HG03045 (cell line): ENCODE data around the gene SMIM44.

Experiments used
- ATAC-seq: cut with Tn5 transposase; IDR thresholded peaks from one replicate; pipeline ENCODE4 v1.9.1; 2021; ENCODE audit warnings: mild to moderate bottlenecking, moderate library complexity; ENCODE audit not compliant: unreplicated experiment

The SMIM44 gene

DNA sequence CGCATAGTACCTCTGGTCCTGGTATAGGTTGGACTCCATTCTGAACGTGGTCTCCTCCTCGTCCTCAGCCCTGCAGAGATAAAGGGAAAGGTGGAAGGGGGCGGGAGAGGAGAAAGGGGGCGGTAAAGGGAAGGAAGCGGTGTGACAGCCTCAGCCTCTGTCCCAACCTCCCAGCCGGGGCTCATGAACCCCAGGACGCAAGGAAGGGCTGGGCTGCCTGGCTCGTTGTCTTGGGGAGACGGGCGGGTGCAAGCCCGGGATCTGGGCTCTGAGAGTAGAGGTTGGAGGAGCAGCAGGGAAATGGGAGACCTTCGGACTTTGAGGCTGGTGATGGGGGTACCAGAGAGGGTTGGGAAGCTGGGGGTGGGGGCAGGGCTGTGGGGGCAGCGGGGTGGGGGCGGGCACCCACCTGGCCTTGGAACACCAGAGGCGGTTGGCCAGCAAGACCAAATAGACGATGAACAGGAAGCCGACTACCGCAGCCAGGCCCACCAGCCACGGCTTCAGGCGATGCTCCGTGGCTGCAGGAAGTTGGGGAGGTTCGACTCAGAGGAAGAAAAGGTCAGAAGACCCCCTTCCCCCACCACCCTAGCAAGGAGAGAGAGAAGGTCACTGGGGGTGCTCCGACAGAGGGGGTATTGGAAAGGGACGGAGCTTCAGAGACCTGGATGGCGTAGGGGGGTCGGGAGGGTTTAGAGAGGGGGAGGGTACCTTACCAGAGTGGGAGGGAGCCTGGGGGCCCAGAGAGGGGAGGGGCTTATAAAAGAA, 4.6 kb downstream of the SMIM44 start:
- ATAC-seq = no peak

DNA sequence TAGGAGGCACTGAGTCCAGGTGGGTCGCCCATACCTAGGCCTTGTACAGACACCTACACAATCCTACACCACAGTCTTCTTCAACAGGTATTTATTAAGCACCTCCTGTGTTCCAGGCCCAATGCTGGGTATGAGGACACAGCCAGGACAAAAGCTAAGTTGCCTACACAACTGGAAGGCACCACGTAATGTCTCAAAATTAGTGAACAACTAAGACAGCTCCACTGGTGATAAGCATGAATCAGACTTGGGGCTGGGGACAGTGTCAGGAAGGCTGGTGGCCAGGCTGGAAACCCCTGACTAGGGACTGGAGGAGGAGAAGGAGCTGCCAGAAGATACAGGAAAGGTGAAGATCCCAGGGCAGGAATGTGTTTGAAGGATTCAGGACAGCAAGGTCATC, 5.3 kb downstream of the SMIM44 start:
- no peak for ATAC-seq

DNA sequence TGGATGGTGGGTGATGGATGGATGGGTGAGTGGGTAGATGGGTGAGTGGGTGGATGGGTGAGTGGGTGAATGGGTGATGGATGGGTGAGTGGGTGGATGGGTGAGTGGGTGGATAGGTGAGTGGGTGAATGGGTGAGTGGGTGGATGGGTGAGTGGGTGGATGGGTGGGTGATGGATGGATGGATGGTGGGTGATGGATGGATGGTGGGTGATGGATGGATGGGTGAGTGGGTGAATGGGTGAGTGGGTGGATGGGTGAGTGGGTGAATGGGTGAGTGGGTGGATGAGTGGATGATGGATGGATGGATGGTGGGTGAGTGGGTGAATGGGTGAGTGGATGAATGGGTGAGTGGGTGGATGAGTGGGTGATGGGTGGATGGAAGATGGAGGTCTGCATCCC, 5.7 kb downstream of the SMIM44 start:
- no peak for ATAC-seq

DNA sequence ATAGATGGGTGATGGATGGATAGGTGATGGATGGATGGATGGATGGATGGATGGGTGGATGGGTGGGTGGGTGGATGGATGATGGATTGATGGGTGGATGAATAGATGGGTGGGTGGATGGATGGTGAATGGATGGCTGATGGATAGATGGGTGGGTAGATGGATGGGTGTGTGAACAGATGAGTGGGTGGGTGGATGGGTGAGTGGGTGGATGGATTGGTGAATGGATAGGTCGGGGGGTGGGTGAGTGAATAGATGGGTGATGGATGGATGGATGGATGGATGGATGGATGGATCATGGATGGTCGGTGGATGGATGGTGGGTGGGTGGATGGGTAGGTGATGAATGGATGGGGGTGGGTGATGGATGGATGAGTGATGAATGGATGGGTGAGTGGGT, 6.4 kb downstream of the SMIM44 start:
- ATAC-seq = no peak

DNA sequence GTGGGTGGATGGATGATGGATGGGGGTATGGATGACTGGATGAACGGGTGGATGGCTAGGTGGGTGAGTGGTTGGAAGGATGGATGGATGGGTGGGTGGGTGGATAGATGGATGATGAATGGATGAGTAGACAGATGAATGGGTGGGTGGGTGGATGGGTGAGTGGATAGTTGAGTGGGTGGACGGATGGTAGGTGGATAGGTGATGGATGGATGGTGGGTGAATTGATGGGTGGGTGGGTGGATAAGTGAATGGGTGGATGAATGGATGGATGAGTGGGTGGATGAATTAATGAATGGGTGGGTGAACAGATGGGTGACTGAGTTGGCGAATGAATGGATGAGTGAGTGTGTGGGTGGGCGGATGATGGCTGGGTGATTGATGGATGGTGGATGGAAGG, 7.8 kb downstream of the SMIM44 start:
- ATAC-seq = no peak

DNA sequence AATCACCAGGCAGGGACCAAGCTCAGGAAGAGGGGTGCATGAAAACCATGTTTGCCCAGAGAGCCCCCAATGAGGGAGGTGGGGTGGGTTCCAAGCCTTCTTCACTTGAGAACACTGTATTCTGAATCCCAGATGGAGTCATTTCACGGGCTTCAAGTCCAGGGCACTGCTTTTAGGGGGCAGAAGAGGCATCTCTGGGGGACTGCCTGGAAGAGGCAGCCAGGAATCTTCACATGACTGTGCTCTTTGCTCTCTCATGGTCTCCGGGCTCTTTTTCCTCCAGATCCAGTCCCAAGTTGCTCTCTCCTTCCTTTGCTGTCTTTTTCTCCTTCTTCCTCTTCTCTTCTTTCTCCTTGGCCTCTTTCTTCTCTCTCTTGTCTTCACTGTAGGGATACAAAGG, 8.6 kb downstream of the SMIM44 start:
- ATAC-seq = no peak

DNA sequence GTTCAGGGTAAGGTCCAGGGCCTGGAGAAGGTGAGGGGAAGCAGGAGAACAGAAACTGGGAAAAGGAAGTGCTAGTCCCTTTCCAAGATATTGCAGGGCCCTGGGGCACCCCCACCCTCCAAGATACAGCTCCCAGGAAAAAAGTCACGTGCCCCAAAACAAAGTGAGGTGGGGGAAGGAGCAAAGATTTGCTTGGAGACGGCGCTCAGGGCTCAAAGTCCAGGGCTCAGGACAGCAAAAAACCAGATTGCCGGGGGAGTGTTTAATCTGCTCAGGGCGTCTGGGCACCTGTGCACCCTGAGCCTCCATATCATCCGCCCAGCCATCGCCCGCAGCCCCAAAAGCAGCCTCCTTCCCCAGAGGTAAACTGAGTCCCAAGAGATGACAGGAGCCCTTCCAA, 9.2 kb downstream of the SMIM44 start:
- no peak for ATAC-seq

DNA sequence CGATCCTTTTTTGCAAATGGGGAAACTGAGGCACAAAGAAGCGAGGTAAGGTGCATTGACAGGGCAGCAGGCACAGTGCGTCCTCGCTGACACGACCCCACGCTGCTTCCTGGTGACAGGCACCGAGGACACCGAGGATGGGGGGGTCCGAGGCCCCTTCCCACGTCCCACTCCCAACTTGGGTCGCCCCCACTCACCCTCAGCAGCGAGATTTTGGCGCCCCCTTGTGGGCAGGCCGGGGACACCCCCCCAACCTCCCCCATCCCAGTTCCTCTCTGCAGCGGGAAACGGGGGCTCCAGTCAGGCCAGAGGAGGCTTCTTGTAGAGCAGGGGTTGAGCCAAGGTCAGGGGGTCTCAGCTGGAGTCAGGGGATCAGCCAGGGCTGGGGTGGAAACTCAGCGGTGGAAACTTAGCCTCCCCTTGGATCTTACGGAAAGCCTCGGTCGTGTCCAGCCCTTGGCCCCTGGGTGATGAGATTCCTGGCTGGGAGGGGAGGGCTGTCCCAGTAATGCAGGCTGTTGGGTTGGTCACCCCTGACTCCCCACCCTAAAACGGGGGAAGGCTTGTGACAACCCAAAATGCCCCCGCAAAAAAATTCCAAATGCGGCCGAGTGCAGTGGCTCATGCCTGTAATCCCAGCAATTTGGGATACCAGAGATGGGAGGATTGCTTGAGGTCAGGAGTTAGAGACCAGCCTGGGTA, 11.1 kb downstream of the SMIM44 start:
- ATAC-seq = no peak

DNA sequence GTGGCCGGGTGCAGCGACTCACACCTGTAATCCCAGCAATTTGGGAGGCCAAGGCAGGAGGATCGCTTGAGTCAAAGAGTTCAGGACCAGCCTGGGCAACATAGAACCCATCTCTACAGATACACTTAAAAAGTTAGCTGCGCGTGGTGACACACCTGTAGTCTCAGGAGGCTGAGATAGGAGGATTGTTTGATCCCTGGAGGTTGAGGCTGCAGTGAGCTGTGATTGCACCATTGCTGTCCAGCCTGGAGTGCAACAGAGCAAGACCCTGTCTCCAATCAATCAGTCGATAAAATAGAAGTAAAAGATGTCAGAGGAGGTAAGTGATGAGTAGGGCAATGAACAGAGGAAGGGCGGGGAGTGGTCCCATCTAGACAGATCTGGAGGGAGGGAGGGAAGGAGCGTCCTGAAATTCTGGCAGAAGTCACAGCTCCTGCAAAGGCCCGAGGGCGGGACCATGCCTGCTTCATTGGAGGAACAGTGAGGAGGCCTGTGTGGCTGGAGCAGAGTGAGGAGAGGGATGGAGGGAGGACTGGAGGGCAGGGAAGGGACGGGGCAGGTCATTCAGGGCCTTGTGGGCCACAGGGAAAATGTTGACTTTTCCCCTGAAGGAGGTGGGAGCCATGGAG, 12.6 kb downstream of the SMIM44 start:
- no peak for ATAC-seq

DNA sequence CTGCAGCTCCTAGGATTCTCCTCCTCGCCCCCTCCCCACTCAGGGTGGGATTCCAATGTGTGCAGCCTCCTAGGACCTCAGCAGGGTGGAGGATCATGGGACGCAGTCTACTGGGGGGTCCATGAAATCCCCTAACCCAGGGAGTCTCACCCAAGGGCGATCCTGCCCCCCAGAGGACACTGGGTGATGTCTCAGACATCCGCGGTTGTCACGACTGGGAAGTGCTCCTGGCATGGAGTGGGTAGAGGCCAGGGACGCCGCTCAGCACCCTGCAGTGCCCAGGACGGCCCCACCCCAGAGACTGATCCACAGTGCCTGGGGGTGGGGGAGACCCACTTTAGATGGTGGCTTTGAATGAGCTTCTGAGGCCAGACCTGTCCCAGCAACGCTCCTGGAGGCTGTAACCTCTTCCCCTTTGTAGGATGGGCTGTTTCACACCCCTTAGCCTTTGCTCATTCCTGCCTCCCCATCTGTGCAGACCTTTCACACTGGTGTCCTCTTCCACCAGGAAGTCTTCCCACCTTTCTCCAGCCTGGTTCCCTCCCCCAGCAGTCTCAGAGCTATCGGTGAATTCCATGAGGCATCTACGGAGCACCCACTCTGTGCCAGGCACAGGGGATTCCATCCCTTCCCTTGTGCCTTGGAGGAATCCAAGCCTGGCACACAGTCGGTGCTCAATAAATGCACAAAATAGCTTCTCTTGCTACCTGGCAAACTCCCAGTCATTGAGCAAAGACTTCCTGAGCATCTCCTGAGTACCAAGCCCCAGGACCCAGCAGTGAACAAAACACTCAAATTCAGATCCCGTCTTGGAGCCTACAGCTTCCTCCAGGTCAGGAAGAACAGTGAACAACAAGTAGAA, 13.4 kb downstream of the SMIM44 start:
- no peak for ATAC-seq

DNA sequence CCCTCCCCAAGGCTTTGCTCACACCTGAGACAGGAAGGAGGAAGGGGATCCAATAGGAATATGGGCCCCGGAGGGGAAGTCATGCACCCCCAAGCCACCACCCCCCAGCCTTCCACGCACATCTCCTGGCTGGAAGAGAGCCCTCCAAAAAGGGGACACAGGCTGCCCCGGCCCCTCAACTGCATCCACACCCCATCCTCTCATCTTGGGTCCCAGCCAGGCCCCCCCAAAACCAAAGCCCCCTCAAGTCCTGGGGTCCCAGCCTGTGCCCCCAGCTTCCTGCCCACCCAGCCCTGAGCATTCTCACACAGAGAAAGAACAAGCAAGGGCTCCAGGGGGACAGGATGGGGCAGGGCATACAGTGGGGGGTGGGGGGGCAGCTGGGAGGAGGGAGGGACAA, 15.0 kb downstream of the SMIM44 start:
- ATAC-seq = no peak

DNA sequence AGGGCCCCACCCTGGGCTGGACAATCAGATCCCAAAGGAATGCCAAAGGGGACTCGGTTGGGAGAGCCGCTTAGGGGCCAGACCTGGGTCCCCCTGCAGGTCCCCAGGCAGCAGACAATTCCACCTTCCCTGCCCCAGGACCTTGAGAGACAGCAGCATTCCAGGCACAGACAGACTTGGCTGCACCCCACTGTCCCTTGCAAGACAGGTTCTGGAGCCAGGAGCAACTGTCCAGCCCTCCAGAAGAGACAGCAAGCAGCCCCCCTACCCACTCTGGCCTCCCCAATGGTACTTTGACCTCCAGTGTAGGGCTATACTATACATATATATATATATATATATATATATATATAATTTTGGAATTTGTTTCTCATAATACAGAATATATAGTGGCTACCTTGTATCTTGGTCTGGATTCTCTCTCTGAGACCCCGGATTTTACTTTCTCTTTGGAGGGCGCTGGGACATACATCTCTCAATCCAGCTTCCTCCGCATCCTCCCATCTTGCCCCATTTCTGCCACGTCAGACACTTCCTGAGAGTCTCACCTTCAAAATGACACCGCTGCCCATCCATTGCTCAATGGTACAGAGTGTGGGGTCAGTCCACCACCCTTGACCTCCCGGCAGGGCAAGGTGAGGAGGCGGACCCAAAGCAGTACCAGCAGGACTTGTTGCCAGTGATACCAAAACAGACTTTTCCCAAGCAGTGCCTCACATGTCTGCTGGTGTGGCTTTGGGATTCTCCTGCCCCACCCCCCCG, 15.6 kb downstream of the SMIM44 start:
- no peak for ATAC-seq

DNA sequence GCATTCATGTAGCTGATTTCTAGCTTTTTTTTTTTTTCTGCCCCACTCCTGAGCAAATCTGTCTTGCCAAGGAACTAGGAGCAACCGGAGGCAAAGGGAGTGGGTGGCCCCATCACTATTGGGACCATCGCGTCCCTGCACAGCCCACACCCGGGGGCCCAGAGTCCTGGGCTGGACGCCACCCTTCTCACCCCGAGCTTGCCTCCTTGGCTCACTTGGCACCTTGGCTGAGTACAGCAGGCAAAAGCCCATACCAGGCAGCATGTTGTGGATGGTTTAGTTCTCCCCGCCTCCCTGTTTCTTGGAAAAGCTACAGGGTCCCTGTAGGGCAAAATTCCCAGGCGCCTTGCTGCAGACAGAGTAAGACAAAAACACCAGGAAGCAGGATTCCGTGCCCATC, 16.6 kb downstream of the SMIM44 start:
- no peak for ATAC-seq

DNA sequence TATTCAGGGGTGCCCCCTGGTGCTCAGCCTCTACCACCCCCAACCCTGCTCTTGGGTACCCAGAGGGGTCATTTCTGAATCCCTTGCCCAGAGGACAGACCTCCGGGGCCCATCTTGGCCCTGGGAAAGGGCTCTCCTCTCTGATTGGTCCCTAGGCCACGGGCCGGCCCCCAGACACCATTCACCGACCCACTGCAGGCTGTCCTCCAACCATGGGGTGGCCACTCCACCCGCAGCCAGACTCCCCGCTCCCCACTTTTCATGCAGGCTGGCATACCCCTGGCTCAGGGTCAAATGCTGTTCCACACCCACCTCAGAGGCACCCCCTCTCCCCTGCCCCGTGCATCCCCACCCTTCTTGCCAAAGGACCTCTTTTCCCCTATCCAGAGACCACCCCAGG, 17.7 kb downstream of the SMIM44 start:
- no peak for ATAC-seq

DNA sequence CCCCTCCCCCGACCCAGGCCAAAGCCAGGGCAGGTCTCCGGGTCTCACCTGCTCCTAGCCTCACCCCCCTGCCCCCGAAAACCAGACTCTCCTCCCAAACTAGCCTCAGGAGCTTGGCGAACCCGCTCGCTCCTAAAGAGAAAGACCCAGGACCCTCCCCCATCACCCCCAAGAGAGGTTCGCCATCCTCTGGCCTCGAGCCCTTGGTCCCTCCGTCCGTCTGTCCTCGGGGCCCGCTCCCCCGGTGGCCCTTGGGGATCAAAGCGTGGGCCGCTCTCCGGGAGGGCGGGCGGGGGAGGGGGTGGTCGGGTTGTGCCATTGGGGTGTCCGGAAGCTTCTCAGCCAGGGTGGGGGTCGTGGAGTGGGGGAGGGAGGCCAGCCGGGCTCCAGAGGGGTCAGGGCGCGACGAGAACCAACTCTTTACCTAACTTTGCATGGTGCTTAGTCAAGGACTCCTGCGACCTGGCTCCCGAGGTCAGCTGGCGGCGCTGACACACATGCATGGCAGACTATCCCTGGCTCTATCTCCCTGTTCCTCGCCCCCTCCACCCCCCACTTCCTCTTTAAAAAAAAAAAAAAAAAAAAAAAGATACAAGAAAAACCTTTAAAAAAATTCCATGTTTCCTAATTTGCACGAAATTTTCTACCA, 18.5 kb downstream of the SMIM44 start:
- ATAC-seq = no peak

DNA sequence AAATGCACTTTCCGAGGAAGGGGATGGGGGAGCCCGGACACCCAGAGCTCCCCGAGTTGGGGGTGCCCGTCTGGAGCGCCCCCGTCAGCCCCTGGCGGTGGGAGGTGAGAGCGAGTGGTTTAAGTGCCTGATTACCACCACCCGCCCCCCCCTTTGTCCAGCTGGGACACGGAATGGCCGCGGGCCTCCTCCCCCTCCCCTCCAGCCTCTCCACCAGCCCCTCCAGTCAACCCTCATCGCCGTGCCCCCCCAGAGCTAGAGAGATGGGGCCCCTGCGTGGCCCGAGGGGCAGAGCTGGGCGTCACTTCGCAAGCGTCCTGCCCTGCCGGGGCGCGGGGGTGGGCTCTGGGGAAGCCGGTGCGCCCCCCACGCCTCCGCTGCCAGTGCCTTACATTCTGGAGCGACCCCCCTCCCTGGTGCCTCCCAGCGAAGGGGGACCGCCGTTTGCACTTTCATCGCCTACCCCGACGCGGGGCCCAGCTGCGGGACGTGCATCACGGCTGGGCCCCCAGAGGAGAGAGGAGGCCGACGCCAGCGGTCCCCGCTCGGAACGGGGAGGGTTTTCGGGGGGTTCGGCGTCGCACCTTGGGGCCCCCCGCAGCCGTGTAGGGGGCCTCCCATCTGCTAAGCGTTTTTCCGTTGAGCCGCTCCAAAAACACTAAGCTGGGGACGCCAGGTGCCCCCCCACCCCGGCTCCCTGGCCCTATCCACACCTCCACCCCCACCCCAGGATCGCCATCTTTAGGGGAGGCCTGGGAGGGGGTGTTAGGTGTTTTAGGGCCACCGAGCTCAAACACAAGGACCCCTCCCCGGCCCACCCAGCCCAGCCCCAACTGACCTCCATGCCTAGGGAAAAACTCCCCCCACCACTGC, 19.3 kb downstream of the SMIM44 start:
- no peak for ATAC-seq

DNA sequence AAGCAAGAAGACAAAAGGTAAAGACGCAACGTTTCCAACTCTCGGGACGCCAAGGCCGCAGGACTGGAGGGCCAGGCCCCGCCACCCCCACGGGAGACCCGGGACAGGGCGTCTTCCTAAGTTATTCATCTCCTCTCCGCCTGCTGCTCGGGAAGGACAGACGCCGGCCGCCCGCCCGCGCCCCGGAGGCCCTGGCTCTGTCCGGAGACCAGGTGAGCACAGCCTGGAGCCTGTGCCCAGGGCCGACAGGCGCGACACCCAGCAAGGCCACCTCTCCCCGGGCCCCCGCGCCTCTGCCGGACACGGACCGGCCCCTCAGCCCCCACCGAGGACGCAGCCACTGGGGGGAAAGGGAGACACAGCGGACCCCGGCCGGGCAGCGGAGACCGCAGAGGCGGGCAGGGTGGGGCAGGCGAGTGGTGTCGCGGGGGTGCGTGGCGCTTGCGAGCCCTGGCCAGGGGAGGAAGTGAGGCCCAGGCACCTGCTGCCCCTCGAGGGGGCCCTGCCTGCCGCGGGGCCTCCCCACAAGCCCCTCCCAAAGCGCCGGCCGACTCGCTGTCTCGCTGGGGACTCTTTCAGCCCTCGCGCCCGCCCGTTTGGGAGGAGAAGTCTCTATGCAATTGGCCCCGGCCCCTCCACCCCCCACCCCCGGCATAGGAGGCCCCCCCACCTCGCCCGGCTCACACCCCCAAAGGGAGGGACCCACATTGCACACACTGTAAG, 20.1 kb downstream of the SMIM44 start:
- no peak for ATAC-seq

DNA sequence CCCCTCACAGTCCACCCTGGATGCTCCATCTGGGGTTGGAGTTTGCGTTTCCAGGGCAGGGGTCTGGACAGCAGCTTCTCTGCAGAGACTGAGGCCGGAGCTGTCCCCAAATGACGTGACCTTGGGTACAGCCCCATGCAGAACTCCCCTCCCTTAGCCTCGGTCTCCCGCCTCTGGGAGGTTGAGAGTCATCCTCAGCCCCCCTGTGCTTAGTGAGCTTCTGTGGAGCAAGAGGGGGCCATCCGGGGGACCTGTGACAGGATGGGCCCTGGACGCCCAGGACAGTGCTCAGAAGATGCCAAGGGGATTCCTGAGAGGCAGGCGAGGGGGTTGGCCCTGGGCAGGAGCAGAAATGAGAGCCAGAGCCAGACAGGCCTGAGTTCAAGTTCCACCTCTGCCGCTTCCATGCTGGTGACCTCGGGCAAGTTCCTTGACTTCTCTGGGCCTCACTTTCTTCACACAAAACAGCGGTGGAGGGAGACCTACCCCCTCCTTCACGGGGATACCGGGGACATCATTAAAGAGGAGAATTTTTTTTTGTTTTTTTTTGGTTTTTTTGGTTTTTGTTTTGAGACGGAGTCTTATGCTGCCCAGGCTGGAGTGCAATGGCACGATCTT, 23.2 kb downstream of the SMIM44 start:
- no peak for ATAC-seq
